Lung (tissue), 12 donors: ENCODE results near the gene CAMK2N1. TPM values are rescaled to one million over a fixed set of nuclear protein-coding genes. Genes with fewer than 3 reads are reported as not detected.
A peak's percentile ranks its signal among the peaks of the same experiment; 100 is the strongest.

Experiments
- ATAC-seq: fragments of 200-7000 bp; cut with Tn5 transposase; one replicate; pipeline ENCODE4 v1.9.1; 2020; ENCODE audit warnings: moderate number of reproducible peaks; ENCODE audit not compliant: insufficient read depth, low FRiP score
- DNase-seq, 3 donors: peaks; one replicate each; pipeline ENCODE4 v3.0.0-alpha.2; 2013 to 2017
- H3K27ac ChIP-seq, 2 donors: one replicate each; pipeline ENCODE4 v1.5.1; 2013; ENCODE audit warnings: mild to moderate bottlenecking in 2 of 2, moderate library complexity in 2 of 2, control low read depth in 1 of 2, inconsistent platforms in 1 of 2, low read depth in 1 of 2, low read length in 1 of 2
- H3K27me3 ChIP-seq, 3 donors: one replicate each; pipeline ENCODE4 v1.5.1; 2013; ENCODE audit warnings: low read length in 2 of 3; ENCODE audit not compliant: control insufficient read depth in 3 of 3, insufficient read depth in 3 of 3
- H3K36me3 ChIP-seq, 4 donors: one replicate each; pipeline ENCODE4 v1.5.1; 2013; ENCODE audit warnings: low read length in 4 of 4, mild to moderate bottlenecking in 1 of 4, moderate library complexity in 1 of 4; ENCODE audit not compliant: control insufficient read depth in 4 of 4, insufficient read depth in 4 of 4
- H3K4me1 ChIP-seq, 5 donors: one replicate each; pipeline ENCODE4 v1.5.1; 2013; ENCODE audit warnings: low read length in 5 of 5, mild to moderate bottlenecking in 2 of 5, moderate library complexity in 1 of 5; ENCODE audit not compliant: control insufficient read depth in 5 of 5, insufficient read depth in 5 of 5
- H3K4me3 ChIP-seq: one replicate; pipeline ENCODE4 v1.5.1; 2013; ENCODE audit warnings: mild to moderate bottlenecking, control low read depth, moderate library complexity
- H3K9ac ChIP-seq, 2 donors: one replicate each; pipeline ENCODE4 v1.5.1; 2013; ENCODE audit warnings: low read length in 2 of 2, control low read depth in 1 of 2; ENCODE audit not compliant: insufficient read depth in 1 of 2
- H3K9me3 ChIP-seq, 4 donors: one replicate each; pipeline ENCODE4 v1.5.1; 2013; ENCODE audit warnings: low read length in 3 of 4, mild to moderate bottlenecking in 1 of 4, moderate library complexity in 1 of 4; ENCODE audit not compliant: control insufficient read depth in 4 of 4, insufficient read depth in 3 of 4
- WGBS, 2 donors: extraction: QIAGEN DNeasy Blood & Tissue Kit; methylation state at CpG; one replicate each; pipeline ENCODE4 v1.1.7; 2013; 5-methylcytosine and 5-hydroxymethylcytosine counted together
- polyA plus RNA-seq, 2 donors: library from polyadenylated mRNA; stranded (reverse); fragments of 200-250 nt; gene quantifications; one replicate each; pipeline ENCODE4 v1.2.1, GENCODE V29; 2013
- total RNA-seq, 2 donors: library from RNA; depleted of rRNA in 1 of 2; stranded (reverse); fragments of >200 nt in 1 of 2; gene quantifications; one replicate each; pipeline ENCODE4 v1.2.1, GENCODE V29; 2014 to 2021
- TF ChIP-seq, protein P1 (sequence below): IDR thresholded peaks from 2 replicates; pipeline ENCODE4 v1.5.1; 2012; ENCODE audit warnings: mild to moderate bottlenecking; ENCODE audit errors: control extremely low read depth, extremely low read depth
- donor health status: control.
- donor health status: control.
- donor health status: Bipolar disorder and iron deficiency.
- donor health status: healthy.
- donor health status: DM: yes; HTN: yes; CAD: no.

Gene CAMK2N1
- total and polyA plus RNA-seq, 4 donors = 6.5 to 44.3 (median 28.3) TPM

DNA sequence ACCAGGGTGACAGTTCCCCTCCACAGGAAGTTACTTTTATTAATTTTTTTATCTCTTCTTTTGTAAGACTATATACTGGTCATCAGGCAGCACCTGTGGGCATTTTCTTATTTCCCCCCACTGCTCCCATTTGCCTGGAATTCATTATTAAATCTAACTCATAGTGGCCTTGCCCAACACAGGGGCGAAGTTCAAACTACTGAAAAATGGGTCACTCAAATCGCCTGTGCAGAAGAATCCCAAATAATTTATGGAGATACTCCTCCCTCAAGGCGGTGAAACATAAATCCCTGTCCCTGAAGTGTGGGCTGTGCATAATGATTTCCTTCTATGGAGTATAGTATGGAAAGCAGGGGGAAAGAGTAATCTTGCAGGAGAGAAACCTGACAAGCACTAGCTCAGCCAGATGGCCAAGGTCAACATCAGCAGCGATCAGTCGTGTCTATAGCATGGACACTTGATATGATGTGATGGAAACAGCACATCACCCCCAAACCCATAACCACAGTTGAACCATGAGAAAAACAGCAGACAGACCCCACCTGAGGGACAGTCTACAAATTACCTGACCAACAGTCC lies 7.9 kb downstream of the CAMK2N1 start:
- H3K36me3 ChIP-seq = no peaks in the 10 kb centered on the region
- H3K27me3 ChIP-seq = peaks cover 0 to 43% (median 10%) of the 10 kb centered on the region in 3 donors
- peaks cover 0 to 69% (median 16%) of the 10 kb centered on the region in 5 donors for H3K4me1 ChIP-seq
- no peak overlapping the region for H3K9ac ChIP-seq
- H3K4me3 ChIP-seq = no peak overlapping the region
- no peak overlapping the region for H3K27ac ChIP-seq
- ATAC-seq (no peak), DNase-seq (no peak)
- WGBS, 2 donors = 67 to 78% methylated on average over 5 of the region's 5 CpGs
- H3K9me3 ChIP-seq = peaks cover 0 to 6% (median 0%) of the 10 kb centered on the region in 4 donors
- TF ChIP-seq, protein P1, sequence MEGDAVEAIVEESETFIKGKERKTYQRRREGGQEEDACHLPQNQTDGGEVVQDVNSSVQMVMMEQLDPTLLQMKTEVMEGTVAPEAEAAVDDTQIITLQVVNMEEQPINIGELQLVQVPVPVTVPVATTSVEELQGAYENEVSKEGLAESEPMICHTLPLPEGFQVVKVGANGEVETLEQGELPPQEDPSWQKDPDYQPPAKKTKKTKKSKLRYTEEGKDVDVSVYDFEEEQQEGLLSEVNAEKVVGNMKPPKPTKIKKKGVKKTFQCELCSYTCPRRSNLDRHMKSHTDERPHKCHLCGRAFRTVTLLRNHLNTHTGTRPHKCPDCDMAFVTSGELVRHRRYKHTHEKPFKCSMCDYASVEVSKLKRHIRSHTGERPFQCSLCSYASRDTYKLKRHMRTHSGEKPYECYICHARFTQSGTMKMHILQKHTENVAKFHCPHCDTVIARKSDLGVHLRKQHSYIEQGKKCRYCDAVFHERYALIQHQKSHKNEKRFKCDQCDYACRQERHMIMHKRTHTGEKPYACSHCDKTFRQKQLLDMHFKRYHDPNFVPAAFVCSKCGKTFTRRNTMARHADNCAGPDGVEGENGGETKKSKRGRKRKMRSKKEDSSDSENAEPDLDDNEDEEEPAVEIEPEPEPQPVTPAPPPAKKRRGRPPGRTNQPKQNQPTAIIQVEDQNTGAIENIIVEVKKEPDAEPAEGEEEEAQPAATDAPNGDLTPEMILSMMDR = no peak

DNA sequence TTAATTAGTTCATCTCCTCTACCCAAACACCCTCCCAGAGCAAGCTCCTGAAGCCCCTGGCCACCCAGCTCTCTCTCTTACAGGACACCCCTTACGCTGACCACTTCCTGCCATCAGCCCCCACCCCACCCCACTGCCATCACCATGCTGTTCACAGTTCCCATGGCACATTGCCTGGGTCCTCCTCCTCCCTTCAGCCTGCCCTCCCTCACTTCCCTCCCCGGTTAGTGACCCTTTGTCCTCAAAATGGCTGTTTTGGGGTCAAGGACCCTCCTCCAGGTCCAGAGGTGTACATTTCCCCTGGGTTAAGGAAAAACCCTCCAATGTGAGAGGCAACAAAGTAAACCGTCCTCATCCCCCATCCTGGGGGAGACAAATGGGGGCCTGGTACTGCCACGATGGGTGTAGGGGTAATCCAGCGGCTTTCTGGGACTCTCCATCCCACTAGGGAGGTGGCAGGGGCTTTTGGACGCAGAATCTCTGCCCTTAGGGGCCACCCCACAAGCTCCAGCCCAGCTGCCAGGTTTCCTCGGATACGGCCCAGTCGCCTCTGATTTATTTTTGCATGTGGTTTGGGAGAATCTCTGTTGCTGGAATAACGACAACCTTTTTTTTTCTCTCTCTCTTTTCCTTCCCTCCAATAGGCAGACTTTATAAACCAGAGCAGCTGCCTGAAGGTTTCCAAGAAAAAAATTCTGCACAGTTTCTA lies 8.5 kb downstream of the CAMK2N1 start:
- Histone ChIP-seq H3K27me3 (peaks cover 0 to 38% (median 10%) of the 10 kb centered on the region in 3 donors), H3K27ac (no peak overlapping the region), H3K4me3 (no peak overlapping the region), H3K36me3 (no peaks in the 10 kb centered on the region), H3K9ac (no peak overlapping the region), H3K4me1 (peaks cover 0 to 65% (median 16%) of the 10 kb centered on the region in 5 donors), H3K9me3 (peaks cover 0 to 8% (median 0%) of the 10 kb centered on the region in 4 donors)
- ATAC-seq (peak; percentile 14), DNase-seq (peak; percentile 78 to 91 (median 84))
- 41 to 65% methylated on average over 10 of the region's 10 CpGs for WGBS, 2 donors
- TF ChIP-seq, protein P1 = no peak

DNA sequence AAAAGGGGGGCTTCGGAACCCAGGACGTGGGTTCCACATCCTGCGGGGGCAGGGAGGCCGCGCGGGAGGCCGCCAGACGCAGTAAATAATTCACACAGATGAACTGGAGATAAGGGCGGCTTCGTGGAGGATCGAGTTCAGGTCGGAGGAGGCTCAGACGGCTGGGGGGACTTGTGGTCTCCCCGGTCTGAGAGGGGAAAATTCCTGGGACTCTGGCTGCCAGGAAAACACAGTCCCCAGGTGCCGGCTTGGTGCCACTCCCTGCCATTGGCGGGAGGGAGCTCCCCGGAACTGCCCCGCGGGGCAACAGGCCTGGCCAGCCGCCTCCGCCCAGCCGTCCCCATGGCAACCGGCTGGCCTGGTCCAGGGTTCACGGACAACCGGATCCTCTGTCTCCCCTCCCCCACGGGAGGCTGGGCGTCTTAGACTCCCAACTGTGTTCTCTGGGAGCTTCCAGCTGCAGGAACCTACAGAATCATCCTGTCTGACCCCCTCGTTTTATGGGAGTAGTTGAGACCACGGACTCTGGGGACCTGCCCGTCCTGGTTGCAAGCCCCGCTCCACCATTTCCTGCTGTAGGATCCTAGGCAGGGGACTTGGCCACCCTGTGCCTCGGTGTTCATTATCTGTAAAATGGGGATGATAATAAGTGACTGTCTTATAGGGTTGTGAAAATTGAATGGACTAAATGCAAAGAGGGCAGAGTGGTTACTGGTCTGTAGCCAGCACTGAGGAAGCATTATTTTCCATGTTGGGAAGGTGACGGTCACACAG lies 9.6 kb downstream of the CAMK2N1 start:
- H3K4me1 ChIP-seq = peaks cover 0 to 56% (median 11%) of the 10 kb centered on the region in 5 donors
- TF ChIP-seq, protein P1 = no peak
- H3K9ac ChIP-seq = no peak overlapping the region
- H3K27ac ChIP-seq = no peak overlapping the region
- H3K4me3 ChIP-seq = no peak overlapping the region
- peaks cover 0 to 31% (median 10%) of the 10 kb centered on the region in 3 donors for H3K27me3 ChIP-seq
- no peaks in the 10 kb centered on the region for H3K36me3 ChIP-seq
- ATAC-seq = no peak
- H3K9me3 ChIP-seq = peaks cover 0 to 8% (median 0%) of the 10 kb centered on the region in 4 donors
- WGBS, 2 donors = 10% methylated on average over 28 to 33 of the region's 33 CpGs
- peak; percentile 58 to 67 (median 66) for DNase-seq
